OCI-LY3 (cell line): Measurements from ENCODE around the gene AUTS2.

Experiments used
- H2AFZ ChIP-seq: fragments of 200-600, 300-600 bp; shearing (Covaris generic); 2 replicates; pipeline ENCODE4 v1.6.0; 2014; ENCODE audit warnings: antibody characterized with exemption, low read depth, low read length
- H3K27ac ChIP-seq: fragments of 200-600, 300-600 bp; sonication (generic); 2 replicates; pipeline ENCODE4 v1.5.1; 2014; ENCODE audit warnings: mild to moderate bottlenecking, low read length, moderate library complexity, mixed read lengths
- H3K27me3 ChIP-seq: fragments of 200-600, 300-600 bp; sonication (generic); 2 replicates; pipeline ENCODE4 v1.6.1; 2014; ENCODE audit warnings: low read depth, low read length, mixed read lengths
- H3K36me3 ChIP-seq: fragments of 200-600, 300-600 bp; sonication (generic); replicated peaks from 2 replicates; pipeline ENCODE3; 2014; ENCODE audit warnings: low read depth, low read length, mixed read lengths
- H3K4me1 ChIP-seq: fragments of 300-600, 200-600 bp; sonication (generic); 2 replicates; pipeline ENCODE4 v1.6.1; 2014; ENCODE audit warnings: low read length, mixed read lengths
- H3K4me2 ChIP-seq: fragments of 200-600, 300-600 bp; sonication (generic); 2 replicates; pipeline ENCODE4 v1.6.1; 2014; ENCODE audit warnings: low read length, mixed read lengths
- H3K4me3 ChIP-seq: fragments of 300-600, 200-600 bp; sonication (generic); 2 replicates; pipeline ENCODE4 v1.5.1; 2014; ENCODE audit warnings: antibody characterized with exemption, mild to moderate bottlenecking, low read length, moderate library complexity
- H3K79me2 ChIP-seq: fragments of 300-600, 200-600 bp; shearing (Covaris generic); 2 replicates; pipeline ENCODE4 v1.6.1; 2014; ENCODE audit warnings: mild to moderate bottlenecking, low read length, mixed read lengths
- H3K9ac ChIP-seq: fragments of 300-600, 200-600 bp; shearing (Covaris generic); 2 replicates; pipeline ENCODE4 v1.6.0; 2014; ENCODE audit warnings: mild to moderate bottlenecking, low read length, moderate library complexity
- H3K9me3 ChIP-seq: fragments of 200-600, 300-600 bp; shearing (Covaris generic); 2 replicates; pipeline ENCODE4 v1.6.1; 2014; ENCODE audit warnings: low read length, mixed read lengths; ENCODE audit not compliant: insufficient read depth
- H4K20me1 ChIP-seq: fragments of 200-600, 300-600 bp; sonication (generic); 2 replicates; pipeline ENCODE4 v1.6.1; 2016; ENCODE audit warnings: low read length, mixed read lengths; ENCODE audit not compliant: insufficient read depth
- EZH2phosphoT487 ChIP-seq: fragments of 200-600 bp; shearing (Covaris generic); IDR thresholded peaks from 2 replicates; pipeline ENCODE4 v1.6.1; 2018; ENCODE audit warnings: antibody characterized with exemption, mixed run types, low read depth
- TF ChIP-seq, protein P1 (sequence below): fragments of 200-600, 300-600 bp; sonication (generic); IDR thresholded peaks from 2 replicates; pipeline ENCODE4 v1.5.1; 2014; ENCODE audit warnings: antibody characterized with exemption, low read length, low read depth

Gene AUTS2

DNA sequence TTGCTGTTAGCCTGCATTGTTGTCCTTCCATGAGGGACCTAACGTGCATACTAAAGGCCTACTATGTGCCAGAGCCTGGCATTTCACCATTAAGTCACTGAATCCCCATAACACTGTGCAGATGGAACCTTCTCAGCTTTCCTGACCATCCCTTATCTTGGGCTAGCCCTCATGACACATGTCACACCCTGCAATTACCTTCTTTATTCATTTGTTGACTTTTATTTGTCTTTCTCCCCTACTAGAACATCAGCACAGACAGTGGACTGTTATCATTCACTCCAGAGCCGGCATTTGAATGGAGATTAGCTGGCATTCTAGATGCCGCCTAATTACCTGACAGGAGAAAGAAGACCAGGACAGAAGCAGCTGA lies 1062.5 kb downstream of the AUTS2 start:
- H3K9ac ChIP-seq = no peak overlapping the region
- H3K36me3 ChIP-seq = no peaks in the 10 kb centered on the region
- TF ChIP-seq EZH2phosphoT487 = no peak
- TF ChIP-seq, protein P1, sequence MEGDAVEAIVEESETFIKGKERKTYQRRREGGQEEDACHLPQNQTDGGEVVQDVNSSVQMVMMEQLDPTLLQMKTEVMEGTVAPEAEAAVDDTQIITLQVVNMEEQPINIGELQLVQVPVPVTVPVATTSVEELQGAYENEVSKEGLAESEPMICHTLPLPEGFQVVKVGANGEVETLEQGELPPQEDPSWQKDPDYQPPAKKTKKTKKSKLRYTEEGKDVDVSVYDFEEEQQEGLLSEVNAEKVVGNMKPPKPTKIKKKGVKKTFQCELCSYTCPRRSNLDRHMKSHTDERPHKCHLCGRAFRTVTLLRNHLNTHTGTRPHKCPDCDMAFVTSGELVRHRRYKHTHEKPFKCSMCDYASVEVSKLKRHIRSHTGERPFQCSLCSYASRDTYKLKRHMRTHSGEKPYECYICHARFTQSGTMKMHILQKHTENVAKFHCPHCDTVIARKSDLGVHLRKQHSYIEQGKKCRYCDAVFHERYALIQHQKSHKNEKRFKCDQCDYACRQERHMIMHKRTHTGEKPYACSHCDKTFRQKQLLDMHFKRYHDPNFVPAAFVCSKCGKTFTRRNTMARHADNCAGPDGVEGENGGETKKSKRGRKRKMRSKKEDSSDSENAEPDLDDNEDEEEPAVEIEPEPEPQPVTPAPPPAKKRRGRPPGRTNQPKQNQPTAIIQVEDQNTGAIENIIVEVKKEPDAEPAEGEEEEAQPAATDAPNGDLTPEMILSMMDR = no peak
- H3K4me2 ChIP-seq = no peak overlapping the region
- H3K4me1 ChIP-seq = no peaks in the 10 kb centered on the region
- no peak overlapping the region for H2AFZ ChIP-seq
- H3K4me3 ChIP-seq = no peak overlapping the region
- H3K27ac ChIP-seq = no peak overlapping the region
- H3K79me2 ChIP-seq = no peaks in the 10 kb centered on the region
- no peaks in the 10 kb centered on the region for H3K9me3 ChIP-seq
- H3K27me3 ChIP-seq = no peaks in the 10 kb centered on the region
- H4K20me1 ChIP-seq = no peaks in the 10 kb centered on the region

DNA sequence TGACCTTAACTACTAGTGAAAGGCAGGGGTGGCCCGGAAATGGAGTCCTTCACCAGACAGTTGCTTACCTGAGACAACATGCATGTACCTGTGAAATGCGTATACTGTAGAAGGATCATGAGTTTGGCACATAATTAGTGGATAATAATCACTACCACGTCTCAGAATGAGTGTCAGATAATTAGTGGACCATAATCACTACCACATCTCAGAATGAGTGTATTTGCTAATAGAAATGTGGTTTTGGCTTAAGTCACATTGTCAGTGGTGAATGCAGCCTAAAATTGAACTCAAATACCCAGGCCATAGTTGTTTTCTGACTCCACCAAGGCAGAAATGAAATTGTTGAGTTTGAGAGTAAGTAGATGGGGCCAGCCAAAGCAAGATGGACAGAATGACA lies 1065.4 kb downstream of the AUTS2 start:
- no peaks in the 10 kb centered on the region for H3K79me2 ChIP-seq
- H3K4me2 ChIP-seq = no peak overlapping the region
- no peaks in the 10 kb centered on the region for H4K20me1 ChIP-seq
- no peaks in the 10 kb centered on the region for H3K9me3 ChIP-seq
- H3K9ac ChIP-seq = no peak overlapping the region
- no peak overlapping the region for H3K27ac ChIP-seq
- no peaks in the 10 kb centered on the region for H3K27me3 ChIP-seq
- H3K4me1 ChIP-seq = no peaks in the 10 kb centered on the region
- no peak overlapping the region for H3K4me3 ChIP-seq
- no peak for TF ChIP-seq EZH2phosphoT487
- H3K36me3 ChIP-seq = no peaks in the 10 kb centered on the region
- H2AFZ ChIP-seq = no peak overlapping the region

DNA sequence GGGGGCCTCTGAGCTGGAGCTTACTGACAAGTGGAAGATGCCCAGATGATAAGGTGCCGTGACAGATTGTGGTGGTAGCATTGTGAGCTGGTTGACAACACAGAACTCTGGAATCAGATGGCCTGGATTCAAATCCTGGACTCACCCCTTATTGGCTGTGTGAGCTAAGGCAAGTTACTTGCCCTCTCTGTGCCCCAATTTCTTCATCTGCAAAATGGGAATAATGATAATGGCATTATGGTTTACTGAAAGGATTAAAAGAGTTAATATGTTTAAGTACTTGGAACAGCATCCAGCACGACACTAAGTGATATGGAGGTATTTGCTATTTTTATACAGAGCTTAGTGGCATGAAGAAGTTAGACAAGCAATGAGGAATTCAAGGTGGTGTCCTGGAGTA lies 1067.7 kb downstream of the AUTS2 start:
- Histone ChIP-seq H3K27me3 (no peaks in the 10 kb centered on the region), H4K20me1 (no peaks in the 10 kb centered on the region), H3K4me2 (no peak overlapping the region), H3K4me1 (no peaks in the 10 kb centered on the region), H3K9ac (no peak overlapping the region), H3K9me3 (no peaks in the 10 kb centered on the region), H3K79me2 (no peaks in the 10 kb centered on the region), H3K27ac (no peak overlapping the region), H2AFZ (no peak overlapping the region), H3K36me3 (no peaks in the 10 kb centered on the region), H3K4me3 (no peak overlapping the region)
- TF ChIP-seq, protein P1 = no peak
- TF ChIP-seq EZH2phosphoT487 = no peak

DNA sequence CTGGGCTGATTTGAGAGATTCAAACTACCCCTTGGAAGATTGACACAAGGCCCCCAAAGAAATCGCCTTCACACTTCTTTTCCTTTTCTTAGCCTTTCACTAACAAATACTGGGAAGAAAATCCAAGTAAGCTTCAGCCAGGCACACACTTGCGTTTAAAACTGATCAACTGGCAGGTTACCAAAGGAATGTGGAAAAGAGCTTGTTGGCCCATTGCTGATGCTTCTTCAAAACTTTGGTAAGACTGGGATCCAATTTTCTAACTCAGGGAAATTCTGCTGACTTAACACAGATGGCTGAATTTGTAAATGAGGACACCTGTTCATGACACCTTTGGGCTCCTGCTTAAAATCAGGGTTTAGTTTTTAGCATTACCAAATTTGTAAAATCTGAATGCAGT lies 1069.1 kb downstream of the AUTS2 start:
- Histone ChIP-seq H3K4me2 (no peak overlapping the region), H4K20me1 (no peaks in the 10 kb centered on the region), H3K4me3 (no peak overlapping the region), H3K36me3 (no peaks in the 10 kb centered on the region), H3K27ac (no peak overlapping the region), H3K27me3 (no peaks in the 10 kb centered on the region), H3K9me3 (no peaks in the 10 kb centered on the region), H3K79me2 (no peaks in the 10 kb centered on the region), H3K9ac (no peak overlapping the region), H3K4me1 (no peaks in the 10 kb centered on the region), H2AFZ (no peak overlapping the region)
- TF ChIP-seq EZH2phosphoT487 = no peak
- TF ChIP-seq, protein P1 = no peak
